Endometrium (tissue), 2 donors: Measurements from ENCODE around the gene CCDC171.

ENCODE experiments used
- FAIRE-seq: peaks from 2 replicates; lab custom pipeline; 2012; peaks lifted over from hg19 to GRCh38; lab: Jason Lieb, UNC
- donor health status: control.
- donor health status: control.

The CCDC171 gene

DNA sequence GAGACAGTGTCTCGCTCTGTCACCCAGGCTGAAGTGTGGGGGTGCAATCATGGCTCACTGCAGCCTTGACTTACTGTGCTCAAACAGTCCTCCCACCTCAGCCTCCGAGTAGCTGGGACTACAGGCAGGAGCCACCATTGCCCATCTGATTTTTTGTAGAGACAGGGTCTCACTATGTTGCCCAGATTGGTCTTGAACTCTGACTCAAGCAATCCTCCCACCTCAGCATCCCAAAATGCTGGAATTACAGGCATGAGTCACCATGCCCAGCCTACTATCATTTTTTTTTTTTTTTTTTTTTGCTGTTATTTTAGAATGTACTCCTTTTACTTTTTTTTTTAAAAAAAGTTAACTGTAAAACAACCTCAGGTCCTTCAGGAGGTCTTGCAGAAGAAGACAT lies 449.0 kb downstream of the CCDC171 start:
- FAIRE-seq: no peak

DNA sequence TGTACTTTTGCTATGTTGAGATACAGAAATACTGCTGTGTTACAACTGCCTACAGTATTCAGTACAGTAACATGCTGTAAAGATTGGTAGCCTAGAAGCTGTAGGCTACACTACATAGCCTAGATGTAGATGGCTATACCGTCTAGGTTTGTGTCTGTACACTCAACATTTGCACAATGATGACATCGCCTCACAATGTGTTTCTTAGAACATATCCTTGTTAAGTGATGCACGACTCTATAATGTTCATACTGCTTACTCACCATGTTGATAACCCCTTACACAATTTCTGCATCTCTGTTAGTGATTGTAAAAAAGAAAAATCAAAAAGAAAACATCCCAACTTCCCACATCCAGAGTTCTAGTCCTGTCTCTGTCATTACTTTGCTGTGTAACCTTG lies 450.0 kb downstream of the CCDC171 start:
- no peak for FAIRE-seq

DNA sequence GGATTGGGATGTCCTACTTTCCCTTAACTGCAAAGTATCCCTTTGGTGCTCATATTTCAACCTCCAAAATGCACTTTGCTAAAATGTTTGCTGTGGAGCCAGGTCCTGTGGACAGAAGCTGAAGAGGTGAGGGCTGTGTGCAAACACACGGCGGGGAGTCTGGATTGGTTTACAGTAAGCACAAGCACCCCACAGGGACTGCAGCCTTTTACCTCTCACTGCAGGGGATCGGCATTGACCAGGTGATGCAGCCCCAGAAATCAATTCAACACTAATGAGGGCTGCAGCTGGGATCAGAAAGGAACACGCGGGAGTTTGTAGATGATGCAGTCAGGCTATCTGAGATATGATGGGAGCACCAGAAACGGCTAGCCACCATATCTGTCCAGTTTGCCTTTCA lies 450.9 kb downstream of the CCDC171 start:
- no peak for FAIRE-seq

DNA sequence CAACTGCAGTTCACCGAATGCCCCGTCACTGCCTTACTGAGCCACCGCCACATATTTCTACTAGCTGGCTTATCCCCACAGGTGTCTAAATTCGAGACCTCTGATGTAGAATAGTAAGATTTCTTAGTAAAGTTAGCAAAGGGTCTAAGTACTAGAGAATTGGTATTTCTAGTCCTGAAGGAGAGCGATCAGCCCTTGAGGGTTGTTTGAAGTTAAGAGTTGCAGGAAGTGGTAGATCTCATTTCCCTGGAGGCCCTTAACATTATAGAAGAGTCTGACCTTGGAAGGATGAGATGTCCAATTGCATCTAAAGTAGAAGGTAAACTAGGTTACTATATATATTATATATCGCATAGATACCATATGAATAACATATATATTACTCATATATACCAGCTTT lies 451.8 kb downstream of the CCDC171 start:
- FAIRE-seq: no peak

DNA sequence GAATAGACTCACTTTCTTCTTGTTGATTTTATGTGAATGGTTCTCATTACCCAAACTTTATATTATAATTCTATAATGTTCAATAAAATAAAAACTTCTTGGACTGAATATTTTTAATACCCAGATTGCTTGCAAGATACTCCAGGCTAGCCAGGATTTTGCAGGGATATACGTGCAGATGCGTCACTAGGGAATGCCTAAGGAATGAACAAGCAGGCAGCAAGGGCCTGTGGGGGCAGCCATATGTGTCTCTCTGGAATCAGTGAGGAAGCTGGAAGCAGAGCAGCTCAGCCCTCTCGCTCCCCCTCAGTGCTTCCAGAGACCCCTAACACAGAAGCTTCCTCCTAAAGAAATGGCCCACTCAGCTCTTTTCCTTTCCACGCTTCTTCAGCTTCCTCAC lies 457.4 kb downstream of the CCDC171 start:
- FAIRE-seq: no peak

DNA sequence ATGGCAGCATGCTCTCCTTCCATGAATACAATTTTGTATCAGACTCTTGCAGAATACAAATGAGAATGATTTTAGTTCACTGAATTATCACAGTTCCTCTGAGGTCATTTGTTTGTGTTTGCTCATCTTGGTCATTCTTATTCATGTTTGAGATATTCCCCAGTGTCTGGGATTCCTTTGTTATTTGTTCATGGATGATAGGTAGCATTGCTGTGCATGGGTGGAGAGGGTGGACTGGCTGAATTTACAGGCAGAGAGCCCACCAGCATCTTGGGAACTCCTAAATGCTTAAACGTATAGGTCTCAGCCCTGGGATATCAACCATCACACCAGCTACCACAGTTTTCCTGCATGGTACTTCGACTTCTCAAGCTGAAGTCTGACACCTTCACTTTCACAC lies 459.8 kb downstream of the CCDC171 start:
- no peak for FAIRE-seq

DNA sequence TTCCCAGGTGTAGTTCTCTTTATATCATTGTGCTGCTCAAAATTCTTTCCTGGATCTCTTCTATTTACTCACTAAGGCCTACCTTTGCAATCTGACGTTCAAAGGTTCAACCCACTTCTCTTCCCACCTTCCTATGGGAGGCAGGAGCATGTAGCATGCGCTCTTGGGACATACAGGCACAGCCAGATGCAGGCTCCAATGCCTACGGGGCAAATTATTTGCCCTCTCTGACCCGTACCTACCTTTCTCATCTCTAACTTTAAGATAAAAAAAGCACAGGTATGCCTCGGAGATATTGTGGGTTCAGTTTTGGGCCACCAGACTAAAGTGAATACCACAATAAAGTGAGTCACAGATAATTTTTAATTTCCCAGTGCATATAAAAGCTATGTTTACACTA lies 460.5 kb downstream of the CCDC171 start:
- FAIRE-seq: no peak

DNA sequence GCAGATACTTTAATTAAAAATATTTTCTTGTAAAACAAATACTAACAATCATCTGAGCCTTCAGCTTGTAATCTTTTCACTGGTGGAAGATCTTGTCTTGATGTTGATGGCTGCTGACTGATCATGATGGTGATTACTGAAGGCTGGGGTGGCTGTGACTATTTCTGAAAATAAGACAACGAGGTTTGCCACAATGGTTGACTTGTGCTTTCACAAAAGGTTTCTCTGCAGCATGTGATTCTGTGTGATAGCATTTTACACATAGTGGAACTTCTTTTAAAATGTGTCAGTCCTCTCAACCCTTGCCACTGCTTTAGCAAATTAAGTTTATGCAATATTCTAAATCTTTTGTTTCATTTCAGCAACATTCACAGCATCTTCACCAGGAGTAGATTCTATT lies 461.0 kb downstream of the CCDC171 start:
- no peak for FAIRE-seq

DNA sequence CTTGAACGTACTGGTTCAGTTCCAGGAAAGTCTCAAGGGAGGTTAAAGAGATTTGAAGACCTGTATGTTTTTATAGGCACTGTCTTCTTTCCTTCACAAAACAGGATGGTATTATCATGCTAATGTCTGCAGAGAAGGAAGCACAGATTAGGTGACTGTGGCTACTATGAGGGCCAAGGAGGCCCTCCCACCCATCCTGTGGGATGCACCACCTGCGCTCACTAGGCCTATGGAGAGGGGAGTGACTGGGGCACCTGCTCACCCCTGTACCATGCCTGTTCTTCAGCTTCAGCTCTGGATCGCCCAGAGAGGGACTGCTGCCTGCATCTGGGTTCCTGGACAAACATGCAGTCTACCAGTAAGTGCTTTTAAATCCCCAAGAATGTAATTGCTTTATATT lies 469.4 kb downstream of the CCDC171 start:
- FAIRE-seq: no peak

DNA sequence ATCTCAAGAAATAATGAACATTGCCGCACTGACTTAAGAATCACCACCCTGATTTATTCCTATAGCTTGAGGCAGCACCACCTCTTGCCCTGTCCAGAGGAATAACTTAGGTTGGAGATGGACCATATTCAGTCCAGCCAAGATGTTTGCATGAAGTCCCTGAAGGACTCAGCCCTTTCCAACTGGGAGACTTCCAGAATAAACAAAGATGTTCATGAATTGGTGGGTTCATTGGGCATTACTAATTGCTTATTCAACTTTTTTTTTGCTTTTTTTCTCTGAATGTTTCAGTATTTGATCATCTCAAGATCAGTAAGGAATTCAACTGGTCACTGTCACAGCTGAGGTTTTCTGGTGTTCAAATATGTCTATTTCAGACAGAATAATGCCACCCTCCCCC lies 470.6 kb downstream of the CCDC171 start:
- no peak for FAIRE-seq
